Lung (tissue), 12 donors: ENCODE measurements around the gene ACBD6. TPM values are rescaled to one million over a fixed set of nuclear protein-coding genes. Genes with fewer than 3 reads are reported as not detected.
A peak's percentile ranks its signal among the peaks of the same experiment; 100 is the strongest.

Source experiments
- ATAC-seq: fragments of 200-7000 bp; cut with Tn5 transposase; one replicate; pipeline ENCODE4 v1.9.1; 2020; ENCODE audit warnings: moderate number of reproducible peaks; ENCODE audit not compliant: insufficient read depth, low FRiP score
- DNase-seq, 3 donors: peaks; one replicate each; pipeline ENCODE4 v3.0.0-alpha.2; 2013 to 2017
- H3K27ac ChIP-seq, 2 donors: one replicate each; pipeline ENCODE4 v1.5.1; 2013; ENCODE audit warnings: mild to moderate bottlenecking in 2 of 2, moderate library complexity in 2 of 2, control low read depth in 1 of 2, inconsistent platforms in 1 of 2, low read depth in 1 of 2, low read length in 1 of 2
- H3K27me3 ChIP-seq, 3 donors: one replicate each; pipeline ENCODE4 v1.5.1; 2013; ENCODE audit warnings: low read length in 2 of 3; ENCODE audit not compliant: control insufficient read depth in 3 of 3, insufficient read depth in 3 of 3
- H3K36me3 ChIP-seq, 4 donors: one replicate each; pipeline ENCODE4 v1.5.1; 2013; ENCODE audit warnings: low read length in 4 of 4, mild to moderate bottlenecking in 1 of 4, moderate library complexity in 1 of 4; ENCODE audit not compliant: control insufficient read depth in 4 of 4, insufficient read depth in 4 of 4
- H3K4me1 ChIP-seq, 5 donors: one replicate each; pipeline ENCODE4 v1.5.1; 2013; ENCODE audit warnings: low read length in 5 of 5, mild to moderate bottlenecking in 2 of 5, moderate library complexity in 1 of 5; ENCODE audit not compliant: control insufficient read depth in 5 of 5, insufficient read depth in 5 of 5
- H3K4me3 ChIP-seq: one replicate; pipeline ENCODE4 v1.5.1; 2013; ENCODE audit warnings: mild to moderate bottlenecking, control low read depth, moderate library complexity
- H3K9ac ChIP-seq, 2 donors: one replicate each; pipeline ENCODE4 v1.5.1; 2013; ENCODE audit warnings: low read length in 2 of 2, control low read depth in 1 of 2; ENCODE audit not compliant: insufficient read depth in 1 of 2
- H3K9me3 ChIP-seq, 4 donors: one replicate each; pipeline ENCODE4 v1.5.1; 2013; ENCODE audit warnings: low read length in 3 of 4, mild to moderate bottlenecking in 1 of 4, moderate library complexity in 1 of 4; ENCODE audit not compliant: control insufficient read depth in 4 of 4, insufficient read depth in 3 of 4
- WGBS, 2 donors: extraction: QIAGEN DNeasy Blood & Tissue Kit; methylation state at CpG; one replicate each; pipeline ENCODE4 v1.1.7; 2013; 5-methylcytosine and 5-hydroxymethylcytosine counted together
- polyA plus RNA-seq, 2 donors: library from polyadenylated mRNA; stranded (reverse); fragments of 200-250 nt; gene quantifications; one replicate each; pipeline ENCODE4 v1.2.1, GENCODE V29; 2013
- total RNA-seq, 2 donors: library from RNA; depleted of rRNA in 1 of 2; stranded (reverse); fragments of >200 nt in 1 of 2; gene quantifications; one replicate each; pipeline ENCODE4 v1.2.1, GENCODE V29; 2014 to 2021
- TF ChIP-seq, protein P1 (sequence below): IDR thresholded peaks from 2 replicates; pipeline ENCODE4 v1.5.1; 2012; ENCODE audit warnings: mild to moderate bottlenecking; ENCODE audit errors: control extremely low read depth, extremely low read depth
- donor health status: control.
- donor health status: control.
- donor health status: Bipolar disorder and iron deficiency.
- donor health status: healthy.
- donor health status: DM: yes; HTN: yes; CAD: no.

Gene ACBD6
- total and polyA plus RNA-seq, 4 donors = 28.1 to 53.3 (median 41.1) TPM

DNA sequence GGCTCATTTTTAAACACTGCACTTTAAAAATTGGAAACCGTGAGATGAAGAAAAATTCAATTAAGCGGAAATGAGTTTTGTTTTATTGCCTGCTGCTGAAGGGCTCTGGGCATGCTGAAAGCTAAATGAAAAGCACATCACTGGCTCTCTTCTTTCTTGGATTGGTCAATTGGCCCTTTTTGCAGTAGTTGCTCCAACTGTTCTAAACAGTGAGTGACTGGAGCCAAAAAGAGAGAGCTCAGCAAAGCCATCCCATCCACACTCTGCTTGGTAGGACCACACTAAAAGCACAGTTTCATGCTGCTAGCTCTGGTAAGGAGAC is 224.2 kb downstream of the ACBD6 start:
- Histone ChIP-seq H3K4me3 (no peak overlapping the region), H3K27ac (peak overlapping the region in 1 of 2 donors; percentile 2), H3K36me3 (peaks cover 3 to 17% (median 7%) of the 10 kb centered on the region in 4 donors), H3K9me3 (no peaks in the 10 kb centered on the region), H3K9ac (no peak overlapping the region), H3K27me3 (no peaks in the 10 kb centered on the region), H3K4me1 (peaks cover 0 to 37% (median 2%) of the 10 kb centered on the region in 5 donors)
- peak in 2 of 3 donors; percentile 82 to 91 for DNase-seq
- no peak for ATAC-seq
- WGBS, 2 donors = 88 to 89% methylated on average over 2 of the region's 2 CpGs
- TF ChIP-seq, protein P1, sequence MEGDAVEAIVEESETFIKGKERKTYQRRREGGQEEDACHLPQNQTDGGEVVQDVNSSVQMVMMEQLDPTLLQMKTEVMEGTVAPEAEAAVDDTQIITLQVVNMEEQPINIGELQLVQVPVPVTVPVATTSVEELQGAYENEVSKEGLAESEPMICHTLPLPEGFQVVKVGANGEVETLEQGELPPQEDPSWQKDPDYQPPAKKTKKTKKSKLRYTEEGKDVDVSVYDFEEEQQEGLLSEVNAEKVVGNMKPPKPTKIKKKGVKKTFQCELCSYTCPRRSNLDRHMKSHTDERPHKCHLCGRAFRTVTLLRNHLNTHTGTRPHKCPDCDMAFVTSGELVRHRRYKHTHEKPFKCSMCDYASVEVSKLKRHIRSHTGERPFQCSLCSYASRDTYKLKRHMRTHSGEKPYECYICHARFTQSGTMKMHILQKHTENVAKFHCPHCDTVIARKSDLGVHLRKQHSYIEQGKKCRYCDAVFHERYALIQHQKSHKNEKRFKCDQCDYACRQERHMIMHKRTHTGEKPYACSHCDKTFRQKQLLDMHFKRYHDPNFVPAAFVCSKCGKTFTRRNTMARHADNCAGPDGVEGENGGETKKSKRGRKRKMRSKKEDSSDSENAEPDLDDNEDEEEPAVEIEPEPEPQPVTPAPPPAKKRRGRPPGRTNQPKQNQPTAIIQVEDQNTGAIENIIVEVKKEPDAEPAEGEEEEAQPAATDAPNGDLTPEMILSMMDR = no peak

DNA sequence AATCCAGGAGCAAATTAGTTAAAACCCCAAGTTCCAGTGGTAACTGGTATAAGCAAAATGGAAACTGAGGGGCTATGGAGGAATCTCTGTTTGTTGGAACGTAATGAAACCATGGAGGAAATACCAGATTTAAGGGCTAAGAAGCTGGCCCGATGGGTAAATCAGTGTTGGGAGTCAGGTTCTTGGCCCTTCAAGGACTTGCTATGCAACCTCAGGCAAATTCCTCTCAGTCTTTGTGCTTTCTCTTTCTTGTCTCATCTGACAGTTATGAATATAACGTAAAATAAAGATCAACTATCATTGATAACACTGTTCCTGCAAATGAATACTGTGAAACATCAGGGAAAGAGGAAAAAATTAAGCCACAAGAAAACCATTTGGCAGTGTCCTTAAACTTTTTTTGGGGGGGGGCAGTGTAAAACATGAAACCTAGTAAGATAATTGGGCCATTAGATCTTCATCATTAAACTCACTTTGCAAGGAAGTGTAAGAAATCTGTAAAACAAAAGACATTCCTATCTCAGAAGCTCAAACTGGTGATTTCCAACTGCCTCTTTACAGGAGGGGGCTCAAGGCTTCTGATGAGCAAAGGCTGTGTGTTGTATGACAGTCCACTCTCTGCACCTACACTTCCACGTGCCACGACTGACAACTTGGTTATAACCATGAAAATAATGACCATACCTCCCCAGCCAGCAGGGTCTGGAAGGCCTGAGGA is 224.7 kb downstream of the ACBD6 start:
- H3K27ac ChIP-seq = no peak overlapping the region
- DNase-seq (no peak), ATAC-seq (no peak)
- H3K36me3 ChIP-seq = peaks cover 3 to 19% (median 7%) of the 10 kb centered on the region in 4 donors
- TF ChIP-seq, protein P1 = no peak
- no peak overlapping the region for H3K4me3 ChIP-seq
- WGBS, 2 donors = 90 to 91% methylated on average over 5 of the region's 5 CpGs
- no peaks in the 10 kb centered on the region for H3K27me3 ChIP-seq
- H3K9me3 ChIP-seq = no peaks in the 10 kb centered on the region
- peaks cover 0 to 35% (median 2%) of the 10 kb centered on the region in 5 donors for H3K4me1 ChIP-seq
- no peak overlapping the region for H3K9ac ChIP-seq

DNA sequence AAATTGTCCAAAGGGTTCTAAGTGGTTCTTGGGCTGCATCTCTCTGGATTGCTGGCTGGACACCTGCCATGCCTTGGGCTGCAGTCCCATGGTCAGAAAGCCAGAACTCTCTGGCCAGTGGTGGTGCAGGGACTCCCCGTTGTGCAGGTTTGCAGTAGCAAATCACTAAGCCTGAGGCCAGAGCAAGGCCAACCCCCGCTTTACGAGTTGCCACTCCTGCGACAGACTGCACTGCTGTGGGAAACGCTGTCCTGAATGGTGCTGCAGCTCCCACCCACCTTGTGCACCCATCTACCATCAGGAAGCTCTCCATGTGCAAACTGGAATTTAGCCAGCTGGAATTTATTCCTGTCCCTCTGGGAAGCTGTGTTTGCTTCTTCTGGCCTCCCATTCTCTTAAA is 226.7 kb downstream of the ACBD6 start:
- no peaks in the 10 kb centered on the region for H3K27me3 ChIP-seq
- ATAC-seq (no peak), DNase-seq (no peak)
- no peak overlapping the region for H3K9ac ChIP-seq
- TF ChIP-seq, protein P1 = no peak
- peaks cover 0 to 27% (median 2%) of the 10 kb centered on the region in 5 donors for H3K4me1 ChIP-seq
- 98% methylated on average over 5 of the region's 5 CpGs for WGBS, 2 donors
- H3K27ac ChIP-seq = no peak overlapping the region
- H3K36me3 ChIP-seq = peaks cover 3 to 16% (median 5%) of the 10 kb centered on the region in 4 donors
- no peaks in the 10 kb centered on the region for H3K9me3 ChIP-seq
- no peak overlapping the region for H3K4me3 ChIP-seq

DNA sequence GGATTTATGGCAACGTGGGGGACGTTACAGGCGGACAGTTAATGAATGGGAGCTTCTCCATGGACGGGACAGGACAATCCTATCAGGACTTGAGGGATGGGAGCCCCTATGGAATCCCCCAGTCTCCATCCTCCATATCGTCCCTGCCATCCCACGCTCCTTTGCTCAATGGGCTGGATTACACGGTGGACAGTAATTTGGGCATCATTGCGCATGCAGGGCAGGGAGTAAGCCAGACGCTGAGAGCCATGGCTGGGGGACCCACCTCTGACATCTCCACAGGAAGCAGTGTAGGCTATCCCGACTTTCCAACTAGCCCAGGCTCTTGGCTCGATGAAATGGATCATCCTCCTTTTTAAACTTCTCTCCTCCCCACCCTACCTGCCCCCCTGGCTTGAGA is 228.2 kb downstream of the ACBD6 start:
- no peaks in the 10 kb centered on the region for H3K9me3 ChIP-seq
- 98 to 99% methylated on average over 11 of the region's 11 CpGs for WGBS, 2 donors
- no peak for DNase-seq
- no peaks in the 10 kb centered on the region for H3K27me3 ChIP-seq
- peaks cover 0 to 27% (median 5%) of the 10 kb centered on the region in 5 donors for H3K4me1 ChIP-seq
- TF ChIP-seq, protein P1 = no peak
- H3K27ac ChIP-seq = no peak overlapping the region
- peaks cover 0 to 16% (median 1%) of the 10 kb centered on the region in 4 donors for H3K36me3 ChIP-seq
- H3K9ac ChIP-seq = no peak overlapping the region
- no peak for ATAC-seq
- no peak overlapping the region for H3K4me3 ChIP-seq
